Activated T-cell treated with anti-CD3 and anti-CD28 coated beads, Interleukin-2, amount 50 U/mL, for 1 hour (primary cell): ENCODE data around the gene PEBP1.

ENCODE experiments used
- DNase-seq: peaks from one replicate; pipeline ENCODE4 v3.0.0-alpha.2; 2020

The PEBP1 gene

DNA sequence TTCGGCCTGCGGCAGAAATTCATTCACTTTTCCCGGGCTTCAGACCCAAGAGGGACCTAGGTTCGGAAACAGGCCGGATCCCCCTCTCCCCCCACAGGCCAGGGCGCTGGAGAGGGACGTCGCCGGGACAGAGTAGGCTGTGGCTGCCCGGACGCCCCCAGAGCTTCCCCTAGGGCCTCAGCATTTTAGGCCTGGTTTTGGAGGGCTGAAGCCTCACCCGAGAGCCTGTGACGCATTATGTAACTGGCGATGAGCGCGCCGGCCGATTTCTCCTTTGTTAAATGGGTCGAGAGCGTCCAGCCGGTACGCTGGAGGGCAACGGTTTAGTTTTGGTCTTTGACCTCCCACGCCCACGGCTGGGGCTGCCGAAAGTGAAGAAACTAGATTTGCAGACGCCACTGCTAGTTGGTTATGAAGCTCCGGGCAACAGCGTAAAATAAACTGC lies 657 bp downstream of the PEBP1 start:
- peak; percentile 47 for DNase-seq

- no peak for DNase-seq
Observed at GRCh38 chr12:118137148-118137678, 1.3 kb downstream of the PEBP1 start.

- no peak for DNase-seq
Observed at GRCh38 chr12:118140825-118141224, 4.9 kb downstream of the PEBP1 start.

DNA sequence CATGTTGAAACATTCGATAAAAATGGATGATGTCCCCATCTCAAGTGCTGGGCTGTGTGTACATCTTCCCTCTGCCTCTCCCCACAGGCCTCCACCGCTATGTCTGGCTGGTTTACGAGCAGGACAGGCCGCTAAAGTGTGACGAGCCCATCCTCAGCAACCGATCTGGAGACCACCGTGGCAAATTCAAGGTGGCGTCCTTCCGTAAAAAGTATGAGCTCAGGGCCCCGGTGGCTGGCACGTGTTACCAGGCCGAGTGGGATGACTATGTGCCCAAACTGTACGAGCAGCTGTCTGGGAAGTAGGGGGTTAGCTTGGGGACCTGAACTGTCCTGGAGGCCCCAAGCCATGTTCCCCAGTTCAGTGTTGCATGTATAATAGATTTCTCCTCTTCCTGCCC lies 8.6 kb downstream of the PEBP1 start:
- DNase-seq: no peak

DNA sequence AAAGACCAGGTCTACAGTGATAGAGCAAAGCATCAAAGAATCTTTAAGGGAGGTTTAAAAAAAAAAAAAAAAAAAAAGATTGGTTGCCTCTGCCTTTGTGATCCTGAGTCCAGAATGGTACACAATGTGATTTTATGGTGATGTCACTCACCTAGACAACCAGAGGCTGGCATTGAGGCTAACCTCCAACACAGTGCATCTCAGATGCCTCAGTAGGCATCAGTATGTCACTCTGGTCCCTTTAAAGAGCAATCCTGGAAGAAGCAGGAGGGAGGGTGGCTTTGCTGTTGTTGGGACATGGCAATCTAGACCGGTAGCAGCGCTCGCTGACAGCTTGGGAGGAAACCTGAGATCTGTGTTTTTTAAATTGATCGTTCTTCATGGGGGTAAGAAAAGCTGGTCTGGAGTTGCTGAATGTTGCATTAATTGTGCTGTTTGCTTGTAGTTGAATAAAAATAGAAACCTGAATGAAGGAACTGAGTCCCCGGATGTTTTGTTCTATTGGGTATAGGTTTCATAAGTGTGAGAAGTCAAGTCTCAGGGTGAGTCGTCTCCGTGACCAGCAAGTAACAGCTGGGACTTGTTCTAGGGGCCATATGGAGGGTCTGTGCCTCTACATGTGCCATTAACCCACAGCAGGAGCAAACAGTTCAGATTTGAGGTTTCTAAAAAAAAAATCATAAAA lies 9.3 kb downstream of the PEBP1 start:
- DNase-seq: no peak

DNA sequence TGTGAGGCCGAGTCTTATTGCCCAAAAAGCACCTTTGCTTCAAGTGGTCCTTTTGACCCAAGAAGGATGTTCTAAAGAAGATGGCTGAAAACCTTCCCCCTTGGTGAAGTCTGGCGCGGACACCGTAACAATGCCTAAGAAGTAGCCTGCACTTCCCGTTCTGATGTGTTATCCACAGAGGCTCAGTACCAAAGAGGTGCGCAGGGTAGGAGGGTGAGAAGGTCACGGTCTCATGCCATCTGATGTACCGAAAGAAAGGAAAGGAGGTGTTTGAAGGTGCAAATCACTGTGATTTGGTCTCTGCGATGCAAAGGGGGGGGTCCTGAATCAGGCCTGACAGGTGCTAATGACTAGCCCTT lies 9.9 kb downstream of the PEBP1 start:
- DNase-seq: no peak

DNA sequence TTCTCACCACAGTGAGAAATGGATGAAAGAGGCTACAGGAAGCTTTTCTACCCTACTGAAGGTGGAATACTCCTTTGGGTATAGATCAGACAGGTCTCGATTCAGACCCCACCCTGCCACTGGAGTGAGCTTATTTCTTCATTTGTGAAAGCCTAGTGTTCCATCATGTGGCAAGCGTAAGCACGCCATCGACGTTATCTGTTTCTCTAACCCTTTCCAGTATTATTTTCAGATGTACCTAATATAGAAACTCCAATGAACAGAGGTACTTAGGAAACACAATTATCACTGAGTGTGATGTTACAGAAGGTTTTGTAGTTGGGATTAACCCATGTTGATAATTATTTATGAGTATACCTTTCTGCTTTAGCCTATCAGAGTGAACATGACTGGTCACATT lies 12.4 kb downstream of the PEBP1 start:
- no peak for DNase-seq

DNA sequence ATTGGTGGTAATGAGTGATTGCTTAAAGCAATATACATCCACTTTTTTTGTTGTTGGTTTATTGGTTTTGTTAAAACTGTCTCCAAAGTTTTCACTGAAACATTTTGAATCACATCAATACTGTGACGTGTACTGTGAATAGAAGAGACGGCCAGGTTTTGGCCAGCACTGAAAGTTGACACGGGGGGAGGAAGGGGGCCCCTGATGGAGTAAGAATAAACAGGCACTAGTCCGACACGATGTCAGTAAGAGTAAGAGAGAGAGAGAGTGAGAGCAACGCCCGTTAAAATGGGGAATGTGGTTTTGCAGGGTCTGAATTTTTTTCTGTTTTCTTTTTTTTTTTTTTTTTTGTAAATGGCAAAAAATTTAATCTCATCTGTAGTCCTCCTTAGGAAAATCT lies 14.7 kb downstream of the PEBP1 start:
- DNase-seq: no peak

DNA sequence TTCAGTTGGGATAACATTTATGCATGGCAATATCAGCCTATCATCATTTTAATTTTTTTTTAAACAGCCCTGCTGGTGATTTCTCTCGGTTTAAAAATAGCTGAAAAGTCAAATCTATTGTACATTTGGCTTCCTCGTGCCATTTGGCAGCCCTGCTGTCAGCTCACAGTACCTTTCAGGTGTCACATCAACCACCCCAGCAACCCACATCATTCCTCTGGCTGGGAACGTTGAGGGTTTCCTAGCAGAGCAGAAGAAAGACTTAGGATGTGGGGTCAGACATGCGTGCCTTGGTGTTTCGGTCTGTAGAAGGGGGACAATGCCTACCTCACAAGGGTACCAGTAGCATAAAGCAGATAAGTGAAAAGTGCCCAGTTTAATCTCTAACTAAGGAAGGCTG lies 15.8 kb downstream of the PEBP1 start:
- no peak for DNase-seq

GRCh38 chr12:118160536-118160935 lies 24.6 kb downstream of the PEBP1 start:
- DNase-seq: no peak

DNA sequence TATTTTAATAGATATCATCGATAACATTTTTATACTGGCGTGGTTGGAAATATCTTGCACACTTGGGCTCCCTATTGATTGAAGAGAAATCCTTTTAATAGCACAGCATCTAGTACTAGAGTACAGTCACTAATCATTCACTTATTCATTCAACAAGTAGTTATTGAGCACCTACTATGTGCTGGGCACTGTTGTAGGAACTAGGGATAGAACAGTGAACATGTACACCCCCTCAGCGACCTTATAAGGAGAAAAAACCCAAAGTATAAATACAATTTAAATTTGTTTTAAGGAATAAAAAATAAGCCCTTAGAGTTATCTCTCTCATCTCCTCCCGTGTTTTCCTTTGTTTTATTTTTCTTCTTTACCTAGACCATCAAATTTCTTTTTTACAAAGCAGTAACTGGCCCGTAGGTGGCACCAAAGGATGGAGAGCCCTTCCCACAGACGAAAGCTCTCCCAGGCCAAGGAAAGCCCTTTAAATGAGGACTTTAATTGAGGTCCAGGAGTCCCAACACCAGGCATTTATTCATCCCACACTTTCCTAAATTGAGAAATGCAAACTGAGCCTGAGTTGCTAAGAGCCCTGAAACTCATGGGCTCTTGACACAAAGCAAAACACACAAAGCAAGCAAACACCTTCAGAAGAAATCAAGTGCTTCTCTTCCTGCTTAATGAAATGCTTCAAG lies 29.0 kb downstream of the PEBP1 start:
- DNase-seq: no peak

DNA sequence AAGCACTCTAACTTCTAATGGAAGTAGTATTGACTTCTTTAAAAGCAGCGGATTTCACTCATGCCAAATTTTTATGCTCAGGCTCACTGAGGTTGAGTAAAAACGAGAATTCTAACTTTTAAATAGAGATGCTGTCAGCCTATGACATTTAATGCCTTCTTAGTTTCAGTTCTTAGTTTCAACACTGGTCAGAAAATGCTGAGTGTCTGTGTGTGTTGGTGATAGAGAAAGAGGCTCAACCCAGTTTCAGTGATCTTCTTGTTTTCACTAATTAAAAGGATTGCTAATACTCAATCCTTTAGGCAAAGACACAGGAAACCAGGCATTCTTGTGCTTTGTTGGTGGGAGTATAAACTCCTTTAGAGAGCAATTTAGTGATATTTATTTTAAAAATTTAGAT lies 31.0 kb downstream of the PEBP1 start:
- DNase-seq: no peak

- DNase-seq: no peak
Observed at GRCh38 chr12:118175823-118176447, 40.0 kb downstream of the PEBP1 start.

DNA sequence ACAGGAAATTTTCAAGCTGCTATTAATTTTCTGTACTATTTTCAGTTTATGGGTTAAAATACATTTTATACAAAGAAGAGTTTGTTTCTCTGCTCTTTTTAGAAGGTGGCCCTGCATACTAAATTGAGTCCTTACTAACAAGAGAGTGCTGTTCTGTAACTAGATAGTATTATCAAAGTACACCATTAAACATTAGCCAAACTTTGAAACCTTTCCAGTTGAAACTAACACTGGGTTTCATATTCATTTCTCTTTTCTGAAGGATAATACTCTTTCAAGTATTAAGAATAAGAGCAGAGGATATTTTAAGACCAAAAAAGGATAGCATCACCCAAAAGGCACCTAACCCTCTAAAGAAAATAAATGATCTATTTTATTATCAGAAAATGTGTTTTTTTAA lies 47.2 kb downstream of the PEBP1 start:
- DNase-seq: no peak

- DNase-seq: no peak
Observed at GRCh38 chr12:118183711-118184110, 47.8 kb downstream of the PEBP1 start.

- no peak for DNase-seq
Observed at GRCh38 chr12:118185602-118186397, 49.9 kb downstream of the PEBP1 start.

DNA sequence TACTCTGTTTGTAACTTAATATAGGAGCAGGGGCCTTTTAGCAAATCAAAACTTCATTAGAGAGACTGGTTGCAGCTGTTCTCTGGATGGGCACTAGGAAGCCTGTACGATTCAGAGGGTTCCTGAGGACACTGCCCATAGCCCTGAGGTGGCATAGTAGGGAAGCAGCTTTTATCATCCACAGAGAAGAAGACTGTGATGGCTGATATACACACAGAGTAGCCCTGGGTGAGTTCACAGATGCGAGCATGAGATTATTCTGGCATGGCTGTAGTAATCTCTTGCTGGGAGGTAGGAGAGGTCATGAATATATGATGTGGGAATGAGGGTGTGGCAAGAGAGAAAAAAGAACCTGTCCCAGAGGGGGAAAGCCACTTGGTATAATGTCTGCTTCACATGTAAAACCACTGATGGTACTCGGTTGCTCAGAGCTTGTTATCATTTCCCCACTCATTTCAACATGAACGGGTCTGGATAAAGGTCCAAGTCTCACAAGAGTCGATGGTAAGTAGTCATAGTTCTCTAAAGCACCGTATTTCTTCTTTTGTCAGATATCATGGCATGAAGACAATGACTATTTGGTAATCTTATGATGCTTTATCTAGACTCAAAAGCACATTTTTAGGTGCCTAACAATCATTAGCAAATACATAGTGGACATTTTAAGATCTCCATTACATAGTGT lies 52.0 kb downstream of the PEBP1 start:
- no peak for DNase-seq

DNA sequence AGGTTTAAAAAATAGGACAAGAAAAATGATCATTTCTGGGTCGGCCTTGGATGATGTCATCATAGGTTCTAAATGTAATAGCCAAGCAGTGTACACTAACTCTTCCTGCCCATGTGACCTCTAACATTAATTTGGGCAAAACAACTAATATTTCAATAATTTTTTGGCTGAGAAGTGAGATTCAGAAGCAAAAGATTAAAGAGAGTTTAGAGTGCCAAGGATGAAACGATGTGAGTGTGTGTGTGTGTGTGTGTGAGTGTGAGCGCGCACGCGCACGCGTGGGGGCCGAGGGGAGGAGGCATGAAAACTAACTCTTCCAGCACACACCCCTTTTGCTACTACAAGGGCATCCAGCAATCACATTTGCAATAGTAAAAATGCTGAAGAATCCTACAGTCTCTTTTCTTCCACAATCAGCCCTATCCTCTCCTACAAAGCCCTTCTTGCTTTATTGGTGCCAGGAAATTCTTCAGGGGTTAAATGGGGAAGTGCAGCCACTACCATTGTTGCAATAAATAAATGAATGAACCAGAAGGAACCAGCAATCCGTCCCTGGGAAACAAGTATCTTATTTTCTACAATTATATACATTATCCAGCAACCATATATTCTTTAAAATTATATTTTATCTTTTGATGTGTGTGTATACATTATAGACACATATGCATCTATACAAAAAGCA lies 52.9 kb downstream of the PEBP1 start:
- DNase-seq: no peak

GRCh38 chr12:118189741-118190191 lies 53.8 kb downstream of the PEBP1 start:
- DNase-seq: no peak

DNA sequence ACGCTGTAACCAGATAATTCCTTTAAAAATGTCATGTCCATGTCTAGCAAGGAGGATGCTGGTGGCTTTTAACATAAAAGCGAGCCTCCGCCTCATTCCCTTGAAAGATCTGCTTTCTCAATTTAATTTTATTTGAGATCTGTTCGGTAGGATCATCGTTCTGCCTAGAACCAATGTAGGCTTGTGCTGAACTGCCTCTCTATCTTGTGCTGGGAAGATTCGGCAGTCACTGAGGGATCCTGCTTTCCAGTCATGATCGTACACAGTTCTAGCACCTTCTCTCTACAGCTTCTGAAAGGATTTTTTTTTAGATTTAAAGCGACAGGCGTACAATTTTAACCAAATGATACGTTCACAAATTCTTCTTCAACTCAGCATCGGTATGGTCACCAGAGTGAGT lies 54.3 kb downstream of the PEBP1 start:
- no peak for DNase-seq

- no peak for DNase-seq
Observed at GRCh38 chr12:118193477-118193876, 57.6 kb downstream of the PEBP1 start.

GRCh38 chr12:118193958-118194357 lies 58.0 kb downstream of the PEBP1 start:
- DNase-seq: no peak
